Stomach smooth muscle (tissue), 2 donors: ENCODE measurements around the gene OTOG.

Experiments used
- H3K27ac ChIP-seq: one replicate; pipeline ENCODE4 v1.7.0; 2013; ENCODE audit warnings: mild to moderate bottlenecking, low read length, inconsistent platforms
- H3K27me3 ChIP-seq, 2 donors: one replicate each; pipeline ENCODE4 v1.7.0; 2013; ENCODE audit warnings: low read length in 2 of 2; ENCODE audit not compliant: insufficient read depth in 2 of 2, control insufficient read depth in 1 of 2
- H3K36me3 ChIP-seq, 2 donors: one replicate each; pipeline ENCODE4 v1.7.0; 2013; ENCODE audit warnings: low read length in 2 of 2; ENCODE audit not compliant: control insufficient read depth in 2 of 2, insufficient read depth in 2 of 2
- H3K4me1 ChIP-seq: one replicate; pipeline ENCODE4 v1.7.0; 2013; ENCODE audit warnings: low read length; ENCODE audit not compliant: control insufficient read depth, insufficient read depth
- H3K4me3 ChIP-seq, 2 donors: one replicate each; pipeline ENCODE4 v1.7.0; 2013; ENCODE audit warnings: low read length in 2 of 2
- H3K9ac ChIP-seq, 2 donors: one replicate each; pipeline ENCODE4 v1.7.0; 2013; ENCODE audit warnings: low read length in 2 of 2, mild to moderate bottlenecking in 1 of 2
- H3K9me3 ChIP-seq, 2 donors: one replicate each; pipeline ENCODE4 v1.7.0; 2013; ENCODE audit warnings: low read length in 2 of 2; ENCODE audit not compliant: control insufficient read depth in 2 of 2
- donor health status: healthy.
- donor health status: Pancreatic carcinoma.

The OTOG gene

GRCh38 chr11:17599460-17599925 lies 52.4 kb downstream of the OTOG start:
- Histone ChIP-seq H3K36me3 (no peaks in the 10 kb centered on the region), H3K9ac (no peak overlapping the region), H3K4me3 (no peak overlapping the region), H3K9me3 (no peaks in the 10 kb centered on the region), H3K4me1 (no peaks in the 10 kb centered on the region), H3K27ac (no peak overlapping the region), H3K27me3 (peaks cover 4 to 8% of the 10 kb centered on the region in 2 donors)

DNA sequence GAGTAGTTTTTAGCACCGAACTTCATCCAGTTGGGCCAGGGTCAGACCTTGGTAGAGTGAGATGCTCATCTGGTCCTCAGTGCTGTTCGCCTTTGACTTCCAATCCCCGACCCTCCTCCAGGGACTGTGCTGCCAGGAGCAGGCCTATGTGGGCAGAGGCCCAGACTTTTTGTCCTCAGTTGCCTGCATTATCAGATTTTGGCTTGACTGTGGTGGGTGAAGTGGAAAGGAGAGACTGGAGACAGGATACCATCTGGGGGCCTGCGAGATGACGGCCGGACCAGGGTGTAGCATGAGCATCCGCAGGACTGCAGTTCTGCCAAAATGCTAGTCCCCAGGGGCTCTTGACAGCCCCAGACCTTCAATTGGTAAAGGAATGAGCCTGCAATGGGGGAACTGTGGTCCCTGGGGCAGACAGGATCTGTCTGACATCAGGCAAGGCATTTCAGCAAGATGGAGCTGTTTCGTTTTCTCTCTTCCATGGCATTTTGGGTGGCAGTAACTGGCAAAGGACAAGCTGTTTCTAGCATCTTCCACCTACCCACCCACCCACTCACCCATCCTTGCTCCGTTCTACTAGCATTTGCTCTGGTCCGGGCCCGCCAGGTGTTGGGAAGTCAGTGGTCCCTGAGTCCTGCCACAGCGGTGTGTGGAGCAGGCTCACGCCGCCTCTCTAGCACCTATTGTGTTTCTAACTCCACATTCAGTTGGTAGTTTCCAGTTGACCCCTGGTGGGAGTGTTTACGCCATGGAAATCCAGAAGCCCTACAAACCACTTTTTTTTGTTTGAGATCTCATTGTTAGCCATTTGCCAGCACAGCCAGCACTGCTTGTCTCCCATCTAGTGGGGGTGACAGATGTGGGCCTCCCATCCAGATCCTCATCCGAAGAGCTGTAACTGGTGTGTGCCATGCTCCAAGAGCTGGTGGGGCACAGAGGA lies 53.5 kb downstream of the OTOG start:
- H3K9ac ChIP-seq, result no peak overlapping the region
- no peaks in the 10 kb centered on the region for H3K36me3 ChIP-seq
- H3K4me3 ChIP-seq, result no peak overlapping the region
- H3K27me3 ChIP-seq, result peaks cover 4 to 8% of the 10 kb centered on the region in 2 donors
- no peaks in the 10 kb centered on the region for H3K9me3 ChIP-seq
- H3K4me1 ChIP-seq, result no peaks in the 10 kb centered on the region
- H3K27ac ChIP-seq, result no peak overlapping the region

GRCh38 chr11:17601256-17601671 lies 54.2 kb downstream of the OTOG start:
- no peaks in the 10 kb centered on the region for H3K9me3 ChIP-seq
- no peak overlapping the region for H3K4me3 ChIP-seq
- no peaks in the 10 kb centered on the region for H3K4me1 ChIP-seq
- no peak overlapping the region for H3K9ac ChIP-seq
- H3K36me3 ChIP-seq, result no peaks in the 10 kb centered on the region
- peaks cover 4 to 7% of the 10 kb centered on the region in 2 donors for H3K27me3 ChIP-seq
- H3K27ac ChIP-seq, result no peak overlapping the region

DNA sequence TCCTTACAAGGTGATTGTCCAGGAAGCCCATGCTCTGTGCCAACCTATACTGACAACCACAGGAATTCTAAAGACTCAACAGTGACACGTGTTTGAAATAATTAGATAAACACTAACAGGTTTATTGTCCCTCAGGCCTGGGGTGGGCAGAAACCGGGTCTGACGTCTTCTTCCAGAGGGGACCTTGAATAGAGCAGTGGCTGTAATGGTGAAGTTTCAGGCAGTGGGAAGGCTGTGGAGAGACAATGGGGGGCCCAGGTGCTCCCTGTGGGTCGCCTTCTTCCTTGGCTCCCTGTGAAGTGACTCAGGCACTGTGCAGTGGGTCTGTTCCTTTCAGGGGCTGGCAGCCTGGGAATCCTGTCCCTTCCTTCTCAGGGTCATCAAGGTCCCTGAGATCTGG lies 54.6 kb downstream of the OTOG start:
- Histone ChIP-seq H3K36me3 (no peaks in the 10 kb centered on the region), H3K4me3 (no peak overlapping the region), H3K9ac (no peak overlapping the region), H3K27ac (no peak overlapping the region), H3K27me3 (peaks cover 4 to 7% of the 10 kb centered on the region in 2 donors), H3K4me1 (no peaks in the 10 kb centered on the region), H3K9me3 (no peaks in the 10 kb centered on the region)

DNA sequence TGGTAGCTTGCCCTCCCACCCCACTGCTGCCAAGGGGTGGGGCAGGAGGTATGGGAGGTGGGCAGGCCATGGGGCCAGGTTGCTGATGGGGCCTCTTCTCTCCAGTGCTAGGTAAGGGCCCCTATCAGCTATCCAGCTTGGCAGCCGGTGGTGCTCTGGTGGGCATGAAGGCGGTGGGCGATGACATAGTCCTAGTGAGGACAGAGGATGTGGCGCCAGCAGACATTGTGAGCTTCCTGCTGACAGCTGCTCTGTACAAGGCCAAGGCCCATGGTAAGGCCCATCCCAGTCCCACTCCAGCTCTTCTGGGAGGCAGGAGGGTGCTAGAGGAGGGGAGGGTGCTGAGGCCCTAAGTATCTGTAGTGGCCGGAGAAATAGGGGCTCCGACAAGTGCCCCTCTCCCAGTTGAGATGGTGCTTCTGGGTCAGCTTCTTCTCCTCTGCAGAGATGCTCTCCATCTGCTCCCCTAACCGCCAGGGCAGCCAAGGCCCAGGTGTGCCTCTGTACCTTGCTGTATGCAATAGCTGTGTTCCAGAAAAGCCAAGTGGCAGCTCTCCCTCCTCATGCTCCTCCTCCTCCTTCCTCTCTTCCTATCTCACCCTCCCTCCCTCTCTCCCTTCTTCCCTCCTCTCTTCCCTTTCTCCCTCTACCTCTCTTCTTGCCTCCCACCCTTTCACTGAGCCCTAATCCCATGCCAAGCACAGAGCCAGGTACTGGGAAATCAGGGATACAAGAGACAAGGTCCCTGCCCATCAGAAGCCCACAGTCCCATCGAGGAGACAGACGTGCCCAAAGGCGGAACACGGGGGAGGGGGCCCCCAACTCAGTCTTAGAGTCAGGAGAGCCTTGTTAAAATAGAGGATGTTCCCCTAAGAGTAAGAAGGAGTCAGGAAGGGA lies 55.3 kb downstream of the OTOG start:
- H3K9ac ChIP-seq, result no peak overlapping the region
- no peak overlapping the region for H3K4me3 ChIP-seq
- H3K9me3 ChIP-seq, result no peaks in the 10 kb centered on the region
- H3K27ac ChIP-seq, result no peak overlapping the region
- peaks cover 4 to 7% of the 10 kb centered on the region in 2 donors for H3K27me3 ChIP-seq
- H3K4me1 ChIP-seq, result no peaks in the 10 kb centered on the region
- no peaks in the 10 kb centered on the region for H3K36me3 ChIP-seq

DNA sequence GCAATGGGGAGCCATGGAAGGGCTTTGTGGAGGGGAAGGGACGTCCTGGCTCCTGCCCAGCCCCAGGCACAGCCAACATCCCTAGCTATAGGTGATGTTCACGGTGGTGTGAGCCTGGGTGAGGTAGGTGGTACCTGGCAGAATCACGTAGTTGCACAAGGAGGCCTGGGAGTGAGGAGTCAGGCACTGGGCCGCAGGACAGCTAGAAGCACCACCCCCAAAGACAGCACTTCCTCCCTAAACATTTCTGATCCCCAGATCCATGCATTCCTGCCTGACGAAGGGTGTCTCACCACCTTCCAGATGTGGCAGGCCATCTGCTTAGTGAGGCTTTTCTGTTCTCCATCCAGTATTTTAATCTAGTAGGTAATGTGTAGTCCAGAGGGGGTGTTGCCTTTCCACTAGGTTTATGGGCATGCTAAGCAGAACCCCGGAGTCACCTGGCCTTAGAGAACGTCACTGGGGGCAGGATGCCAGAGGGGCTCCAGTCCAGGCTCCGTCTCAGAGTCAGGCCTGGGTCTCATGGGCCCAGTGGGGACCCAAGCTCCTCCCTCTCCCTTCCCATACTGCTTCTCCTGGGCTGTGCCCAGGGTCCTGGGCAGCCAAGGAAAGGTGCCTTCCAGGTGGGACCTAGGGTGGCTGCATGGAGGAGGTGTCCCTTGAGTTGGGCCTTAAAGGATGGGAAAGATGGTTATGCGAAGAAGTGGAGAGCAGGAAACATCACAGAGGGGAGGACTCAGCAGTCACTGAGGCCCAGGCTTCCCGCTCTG lies 56.2 kb downstream of the OTOG start:
- no peaks in the 10 kb centered on the region for H3K36me3 ChIP-seq
- H3K27ac ChIP-seq, result no peak overlapping the region
- H3K9me3 ChIP-seq, result no peaks in the 10 kb centered on the region
- H3K4me1 ChIP-seq, result no peaks in the 10 kb centered on the region
- no peak overlapping the region for H3K9ac ChIP-seq
- H3K27me3 ChIP-seq, result peaks cover 4 to 7% of the 10 kb centered on the region in 2 donors
- H3K4me3 ChIP-seq, result no peak overlapping the region

DNA sequence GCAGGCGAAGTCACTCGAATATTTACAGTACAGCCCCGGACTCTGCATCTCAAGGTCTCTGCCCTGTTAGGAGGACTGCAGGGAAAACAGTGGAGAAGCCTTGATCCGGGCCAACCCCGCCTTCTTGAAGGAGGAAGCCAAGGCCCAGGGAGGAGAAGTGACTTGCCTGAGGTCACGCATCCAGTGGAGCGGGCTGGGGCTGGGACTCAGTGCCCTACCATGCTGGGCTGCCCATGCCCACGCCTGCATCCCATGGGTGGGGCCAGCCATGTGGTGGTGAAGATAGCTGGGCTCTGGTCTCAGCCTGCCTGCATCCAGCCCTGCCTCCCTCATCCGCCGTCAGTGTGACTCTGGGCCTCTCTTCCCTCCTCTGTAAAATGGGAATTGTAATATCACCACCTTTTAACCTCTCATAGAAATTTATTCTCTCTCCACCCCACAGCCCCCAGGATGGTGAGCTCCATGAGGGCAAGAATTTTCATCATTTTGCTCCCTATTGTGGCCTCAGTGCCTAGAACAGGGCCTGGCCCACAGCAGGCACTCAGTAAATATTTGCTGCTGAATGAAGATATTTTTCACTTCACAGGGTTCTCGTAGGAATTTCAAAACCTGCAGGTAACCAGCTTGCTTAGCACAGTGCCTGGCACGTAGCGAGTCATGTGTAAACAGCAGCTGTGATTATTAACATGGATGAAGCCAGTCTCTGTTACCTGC lies 57.3 kb downstream of the OTOG start:
- Histone ChIP-seq H3K4me1 (no peaks in the 10 kb centered on the region), H3K4me3 (no peak overlapping the region), H3K27ac (no peak overlapping the region), H3K27me3 (peaks cover 2 to 7% of the 10 kb centered on the region in 2 donors), H3K9ac (no peak overlapping the region), H3K9me3 (no peaks in the 10 kb centered on the region), H3K36me3 (no peaks in the 10 kb centered on the region)

GRCh38 chr11:17604915-17605233 lies 57.8 kb downstream of the OTOG start:
- no peaks in the 10 kb centered on the region for H3K9me3 ChIP-seq
- H3K36me3 ChIP-seq, result no peaks in the 10 kb centered on the region
- no peak overlapping the region for H3K9ac ChIP-seq
- no peak overlapping the region for H3K4me3 ChIP-seq
- H3K27ac ChIP-seq, result no peak overlapping the region
- H3K27me3 ChIP-seq, result peaks cover 0 to 4% of the 10 kb centered on the region in 2 donors
- H3K4me1 ChIP-seq, result no peaks in the 10 kb centered on the region

DNA sequence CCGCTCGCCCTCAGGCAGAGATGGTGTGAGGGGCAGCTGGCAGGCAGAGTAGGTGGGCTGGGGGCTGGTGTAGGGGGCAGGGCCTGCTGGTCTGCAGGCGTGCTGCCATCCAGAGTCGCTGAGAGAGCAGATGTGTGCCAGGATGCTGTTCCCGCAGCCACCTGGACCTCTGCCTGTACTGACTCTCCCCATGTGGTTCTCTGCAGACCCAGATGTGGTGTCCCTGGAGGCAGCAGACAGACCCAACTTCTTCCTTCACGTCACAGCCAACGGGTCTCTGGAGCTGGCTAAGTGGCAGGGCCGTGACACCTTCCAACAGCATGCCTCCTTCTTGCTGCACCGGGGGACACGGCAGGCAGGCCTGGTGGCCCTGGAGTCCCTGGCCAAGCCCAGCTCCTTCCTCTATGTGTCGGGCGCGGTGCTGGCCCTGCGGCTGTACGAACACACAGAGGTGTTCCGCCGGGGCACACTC lies 58.6 kb downstream of the OTOG start:
- H3K4me3 ChIP-seq, result no peak overlapping the region
- H3K27me3 ChIP-seq, result peaks cover 0 to 2% of the 10 kb centered on the region in 2 donors
- H3K36me3 ChIP-seq, result no peaks in the 10 kb centered on the region
- H3K9me3 ChIP-seq, result no peaks in the 10 kb centered on the region
- H3K4me1 ChIP-seq, result no peaks in the 10 kb centered on the region
- no peak overlapping the region for H3K9ac ChIP-seq
- no peak overlapping the region for H3K27ac ChIP-seq
